ENCODE results near the gene CRIP3.
"Not testable (repeated sequence)": the region's sequence is repeated elsewhere in the genome, so short reads cannot be mapped to it uniquely, and the experiment has no call there.

Gene CRIP3

DNA sequence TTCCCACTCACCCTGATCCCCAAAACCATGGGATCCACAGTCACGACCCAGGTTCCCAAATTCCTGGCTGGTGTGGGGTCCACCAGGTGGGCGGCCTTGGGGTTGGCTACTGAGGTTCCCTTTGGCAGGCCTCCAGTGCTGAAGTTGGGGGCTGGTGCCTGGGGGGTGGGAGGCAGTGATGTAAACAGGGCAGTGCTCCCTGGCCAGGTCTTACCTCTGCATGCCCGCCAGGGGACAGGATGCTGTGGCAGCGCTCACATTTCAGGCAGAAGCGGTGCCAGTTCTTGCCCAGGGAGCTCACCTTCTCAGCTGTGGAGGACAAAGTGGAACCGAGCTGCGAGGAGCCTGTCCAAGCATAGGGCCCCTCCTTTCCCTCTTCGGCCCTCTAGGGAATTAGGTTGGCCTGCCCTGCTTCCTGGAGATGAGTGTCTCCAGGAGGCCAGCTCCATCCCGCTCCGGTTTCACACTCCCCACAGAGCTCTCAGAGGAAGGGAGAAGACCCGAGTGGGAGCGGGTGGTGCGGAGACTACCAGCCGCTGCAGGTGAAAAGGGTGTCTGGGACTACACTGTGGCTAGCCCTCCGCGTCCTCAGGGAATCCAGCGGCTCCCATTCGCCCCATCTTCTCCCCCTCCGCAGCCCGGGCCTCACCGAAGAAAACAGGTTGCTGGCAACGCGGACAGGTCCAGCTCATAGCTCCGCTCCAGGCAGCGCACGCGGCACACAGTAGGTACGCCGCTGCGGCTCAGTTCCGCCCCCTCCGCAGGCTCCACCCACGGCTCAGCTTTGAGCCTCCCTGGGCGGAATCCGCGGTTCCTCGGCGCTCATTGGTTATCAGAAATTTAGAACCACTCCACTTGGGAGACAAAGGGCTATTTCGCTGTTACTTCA lies at the start of gene CRIP3:
Gene CRIP3, minus strand, starts transcription at position 726 of the 889 bp plus-strand sequence. Its CDS starts 34 bp downstream, at position 692.
- Mint-ChIP-seq H3K27ac (no peak within 1 kb of the TSS), H3K4me3 (peak within 1 kb of the TSS; percentile 69), H3K4me1 (ENCODE audit: low read depth) (peaks cover 36% of the 10 kb centered on the region), H3K27me3 (peaks cover 15% of the 10 kb centered on the region), H3K9me3 (no peaks in the 10 kb centered on the region), H3K36me3 (ENCODE audit: low read depth) (no peaks in the 10 kb centered on the region)
- intact Hi-C loops (cut with micrococcal nuclease) = no loop called here

DNA sequence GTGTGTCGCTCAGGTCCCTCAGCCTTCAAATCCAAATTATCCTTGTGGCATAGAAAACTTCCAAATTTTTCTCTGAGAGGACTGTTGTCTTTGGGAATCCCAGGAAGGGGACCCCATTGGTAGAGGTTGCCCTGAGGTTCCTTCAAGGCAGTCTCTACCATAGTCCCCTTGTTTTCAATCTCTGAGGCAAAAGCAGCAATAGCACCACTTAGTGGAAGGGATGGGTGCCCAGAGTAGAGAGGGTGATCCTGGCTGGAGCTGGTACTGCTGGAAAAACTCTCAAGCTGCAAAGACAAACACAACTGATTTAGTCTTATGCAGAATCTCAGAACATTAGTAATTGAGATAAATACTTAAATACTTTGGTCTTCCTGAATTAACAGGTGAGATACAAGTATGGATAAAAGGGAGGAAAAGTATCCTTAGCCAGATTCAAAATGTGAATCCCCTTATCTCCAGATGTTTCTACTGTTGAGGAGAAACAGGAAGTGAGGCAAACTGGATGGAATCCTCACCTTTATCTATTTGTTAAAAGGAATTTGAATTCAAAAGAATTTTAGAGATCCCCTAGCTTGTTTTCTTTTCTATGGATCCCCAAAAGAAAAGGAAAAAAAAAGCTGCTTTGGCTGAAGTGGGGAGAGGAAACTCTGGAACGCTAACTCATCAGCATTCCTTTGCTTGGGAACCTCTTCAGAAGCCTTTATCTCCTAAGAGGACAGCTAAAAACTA lies 47.4 kb upstream of the CRIP3 start:
- Mint-ChIP-seq H3K4me3 (no peak overlapping the region), H3K27me3 (no peaks in the 10 kb centered on the region), H3K27ac (no peak overlapping the region), H3K4me1 (ENCODE audit: low read depth) (no peaks in the 10 kb centered on the region), H3K36me3 (ENCODE audit: low read depth) (peaks cover 82% of the 10 kb centered on the region), H3K9me3 (no peaks in the 10 kb centered on the region)
- intact Hi-C loops (cut with micrococcal nuclease) = loop anchor here (10.0 kb wide), 1 partner anchor 139 kb away; no protein-coding TSS in a partner anchor

GRCh38 chr6:43351951-43352350 lies 43.3 kb upstream of the CRIP3 start:
- H3K4me3 Mint-ChIP-seq; H3K9me3 Mint-ChIP-seq; H3K4me1 Mint-ChIP-seq (ENCODE audit: low read depth); H3K27ac Mint-ChIP-seq; H3K27me3 Mint-ChIP-seq: not testable (repeated sequence)
- intact Hi-C loops (cut with micrococcal nuclease) = loop anchor here (10.0 kb wide), 1 partner anchor 143 kb away; no protein-coding TSS in a partner anchor
- peaks cover 61% of the 10 kb centered on the region for H3K36me3 Mint-ChIP-seq (ENCODE audit: low read depth)

DNA sequence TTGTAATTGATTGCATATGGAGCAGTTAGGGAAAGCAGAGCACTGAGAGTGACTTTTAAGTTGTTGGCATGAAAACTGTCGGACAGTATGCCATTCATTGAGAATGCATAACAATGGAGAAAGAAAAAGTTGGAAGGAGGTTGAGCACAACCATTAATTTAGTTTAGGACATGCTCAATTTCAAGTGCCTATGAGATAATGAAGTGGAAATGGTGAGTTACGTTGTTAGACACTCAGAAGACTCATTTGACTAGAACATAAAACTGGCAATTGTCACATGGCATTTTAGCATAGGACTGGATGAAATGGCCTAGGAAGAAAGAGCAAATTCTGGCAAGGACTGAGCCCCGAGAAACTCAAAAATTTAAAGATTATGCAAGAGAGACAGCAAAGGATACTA lies 38.8 kb upstream of the CRIP3 start:
- intact Hi-C loops (cut with micrococcal nuclease) = no loop called here
- Mint-ChIP-seq H3K4me3 (no peak overlapping the region), H3K4me1 (ENCODE audit: low read depth) (peaks cover 4% of the 10 kb centered on the region), H3K36me3 (ENCODE audit: low read depth) (peaks cover 66% of the 10 kb centered on the region), H3K27me3 (no peaks in the 10 kb centered on the region), H3K9me3 (no peaks in the 10 kb centered on the region), H3K27ac (no peak overlapping the region)

DNA sequence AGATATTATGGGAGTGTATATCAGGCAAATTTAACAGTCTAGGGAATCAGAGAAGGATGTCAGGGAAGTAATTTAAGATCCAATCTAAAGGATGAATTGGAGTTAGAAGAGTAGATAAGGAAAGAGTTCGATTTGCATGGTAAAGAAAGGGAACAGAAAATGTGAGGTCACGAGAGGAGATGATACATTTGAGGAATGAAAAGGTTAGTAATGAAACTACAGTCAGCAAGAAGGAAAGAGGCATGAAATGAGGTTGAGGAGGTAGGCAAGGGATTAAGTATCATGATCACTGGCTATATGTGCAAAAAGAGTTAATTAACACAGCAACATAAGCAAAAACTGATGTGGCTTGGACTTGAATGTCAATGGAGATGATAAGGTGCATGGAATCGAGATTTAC lies 38.4 kb upstream of the CRIP3 start:
- peaks cover 66% of the 10 kb centered on the region for H3K36me3 Mint-ChIP-seq (ENCODE audit: low read depth)
- no peak overlapping the region for H3K4me3 Mint-ChIP-seq
- H3K4me1 Mint-ChIP-seq (ENCODE audit: low read depth) = peaks cover 4% of the 10 kb centered on the region
- no peak overlapping the region for H3K27ac Mint-ChIP-seq
- no peaks in the 10 kb centered on the region for H3K27me3 Mint-ChIP-seq
- intact Hi-C loops (cut with micrococcal nuclease) = no loop called here
- no peaks in the 10 kb centered on the region for H3K9me3 Mint-ChIP-seq

DNA sequence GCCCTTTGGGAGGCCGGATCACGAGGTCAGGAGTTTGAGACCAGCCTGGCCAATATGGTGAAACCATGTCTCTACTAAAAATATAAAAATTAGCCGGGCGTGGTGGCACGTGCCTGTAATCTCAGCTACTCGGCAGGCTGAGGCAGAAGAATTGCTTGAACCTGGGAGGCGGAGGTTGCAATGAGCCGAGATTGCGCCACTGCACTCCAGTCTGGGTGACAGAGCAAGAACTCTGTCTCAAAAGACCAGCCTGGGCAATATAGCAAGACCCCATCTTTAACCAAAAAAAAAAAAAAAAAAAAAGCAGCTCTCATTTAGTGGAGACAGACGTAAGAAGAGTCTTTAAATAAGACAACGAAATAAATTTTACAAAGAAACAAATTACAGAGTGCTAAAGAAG lies 37.6 kb upstream of the CRIP3 start:
- H3K27me3 Mint-ChIP-seq; H3K9me3 Mint-ChIP-seq; H3K27ac Mint-ChIP-seq; H3K4me3 Mint-ChIP-seq; intact Hi-C loops (cut with micrococcal nuclease); H3K4me1 Mint-ChIP-seq (ENCODE audit: low read depth): not testable (repeated sequence)
- H3K36me3 Mint-ChIP-seq (ENCODE audit: low read depth) = peaks cover 66% of the 10 kb centered on the region

GRCh38 chr6:43339168-43339567 lies 30.5 kb upstream of the CRIP3 start:
- no peaks in the 10 kb centered on the region for H3K27me3 Mint-ChIP-seq
- H3K4me1 Mint-ChIP-seq (ENCODE audit: low read depth) = peaks cover 27% of the 10 kb centered on the region
- H3K36me3 Mint-ChIP-seq (ENCODE audit: low read depth) = peaks cover 81% of the 10 kb centered on the region
- H3K4me3 Mint-ChIP-seq = no peak overlapping the region
- no peak overlapping the region for H3K27ac Mint-ChIP-seq
- intact Hi-C loops (cut with micrococcal nuclease) = no loop called here
- H3K9me3 Mint-ChIP-seq = no peaks in the 10 kb centered on the region

DNA sequence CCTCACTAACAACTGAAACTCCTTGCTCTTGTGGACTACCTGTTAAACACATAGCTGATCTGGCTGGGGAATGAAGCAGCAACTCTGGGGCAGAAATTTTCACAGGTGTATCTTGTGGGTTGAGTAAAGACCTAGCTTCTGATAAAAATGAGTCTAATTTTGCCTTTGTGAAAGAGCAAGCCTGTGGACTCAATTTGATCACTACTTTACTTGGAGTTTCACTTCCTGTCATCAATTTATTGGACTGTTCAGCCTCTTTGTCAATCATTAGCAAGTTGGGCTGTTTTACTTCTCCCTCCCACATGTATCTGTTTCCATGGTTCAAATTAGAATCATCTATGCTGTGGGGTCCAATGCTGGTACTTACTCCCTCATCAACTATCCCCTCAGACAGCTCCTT lies 29.6 kb upstream of the CRIP3 start:
- Mint-ChIP-seq H3K9me3 (no peaks in the 10 kb centered on the region), H3K4me3 (no peak overlapping the region), H3K27ac (no peak overlapping the region), H3K27me3 (no peaks in the 10 kb centered on the region), H3K4me1 (ENCODE audit: low read depth) (peaks cover 27% of the 10 kb centered on the region), H3K36me3 (ENCODE audit: low read depth) (peaks cover 72% of the 10 kb centered on the region)
- intact Hi-C loops (cut with micrococcal nuclease) = no loop called here

DNA sequence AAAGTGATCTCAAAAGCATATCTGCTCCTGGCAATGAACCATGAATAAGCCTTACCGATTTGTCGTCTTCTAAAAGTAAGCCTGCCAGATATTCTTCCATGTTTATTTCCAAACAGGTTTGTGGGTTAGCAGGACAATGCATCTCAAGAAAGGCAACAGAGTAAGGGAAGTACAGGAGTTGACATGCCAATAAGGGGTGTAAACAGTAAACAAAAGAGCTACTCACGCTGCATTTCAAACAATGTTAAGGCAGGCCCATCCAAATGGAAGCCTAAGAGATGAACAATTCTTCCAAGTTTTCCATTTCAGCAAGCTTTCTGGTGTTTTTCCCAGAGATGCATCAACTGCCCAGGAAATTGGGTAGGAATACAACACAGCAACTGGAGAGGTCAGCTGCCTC lies 27.8 kb upstream of the CRIP3 start:
- Mint-ChIP-seq H3K4me3 (no peak overlapping the region), H3K9me3 (no peaks in the 10 kb centered on the region), H3K27me3 (no peaks in the 10 kb centered on the region), H3K36me3 (ENCODE audit: low read depth) (peaks cover 53% of the 10 kb centered on the region), H3K4me1 (ENCODE audit: low read depth) (peaks cover 38% of the 10 kb centered on the region), H3K27ac (no peak overlapping the region)
- intact Hi-C loops (cut with micrococcal nuclease) = no loop called here

- Mint-ChIP-seq H3K9me3 (no peaks in the 10 kb centered on the region), H3K4me3 (no peak overlapping the region), H3K27ac (no peak overlapping the region), H3K4me1 (ENCODE audit: low read depth) (peaks cover 40% of the 10 kb centered on the region), H3K36me3 (ENCODE audit: low read depth) (peaks cover 44% of the 10 kb centered on the region), H3K27me3 (no peaks in the 10 kb centered on the region)
- intact Hi-C loops (cut with micrococcal nuclease) = loop anchor here (2.0 kb wide), 1 partner anchor 73 kb away; no protein-coding TSS in a partner anchor
Observed at GRCh38 chr6:43335469-43335868, 26.8 kb upstream of the CRIP3 start.

- Mint-ChIP-seq H3K27ac (no peak overlapping the region), H3K9me3 (no peaks in the 10 kb centered on the region), H3K4me3 (no peak overlapping the region), H3K36me3 (ENCODE audit: low read depth) (peaks cover 35% of the 10 kb centered on the region), H3K27me3 (no peaks in the 10 kb centered on the region), H3K4me1 (ENCODE audit: low read depth) (peaks cover 40% of the 10 kb centered on the region)
- intact Hi-C loops (cut with micrococcal nuclease) = loop anchor here (2.0 kb wide), 1 partner anchor 72 kb away; no protein-coding TSS in a partner anchor
Observed at GRCh38 chr6:43334466-43335095, 26.0 kb upstream of the CRIP3 start.

DNA sequence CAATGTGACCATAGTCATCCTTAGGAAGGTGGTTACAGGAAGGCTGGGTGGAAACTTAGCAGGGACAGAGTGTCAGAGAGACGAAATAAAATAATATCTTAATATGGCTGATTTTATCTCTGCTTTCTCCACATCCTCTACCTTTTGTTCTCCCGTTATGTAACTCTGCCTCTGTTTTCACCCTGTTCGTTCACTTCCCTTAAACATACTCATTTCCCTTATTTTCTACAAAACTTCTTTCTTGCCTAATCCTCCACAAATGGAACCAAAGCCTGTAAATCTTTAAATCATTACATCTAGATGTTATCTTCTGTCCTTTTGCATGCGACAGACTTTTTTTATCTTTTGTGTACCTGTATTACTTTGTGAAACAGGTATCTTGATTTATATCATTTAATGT lies 23.3 kb upstream of the CRIP3 start:
- H3K4me3 Mint-ChIP-seq = no peak overlapping the region

DNA sequence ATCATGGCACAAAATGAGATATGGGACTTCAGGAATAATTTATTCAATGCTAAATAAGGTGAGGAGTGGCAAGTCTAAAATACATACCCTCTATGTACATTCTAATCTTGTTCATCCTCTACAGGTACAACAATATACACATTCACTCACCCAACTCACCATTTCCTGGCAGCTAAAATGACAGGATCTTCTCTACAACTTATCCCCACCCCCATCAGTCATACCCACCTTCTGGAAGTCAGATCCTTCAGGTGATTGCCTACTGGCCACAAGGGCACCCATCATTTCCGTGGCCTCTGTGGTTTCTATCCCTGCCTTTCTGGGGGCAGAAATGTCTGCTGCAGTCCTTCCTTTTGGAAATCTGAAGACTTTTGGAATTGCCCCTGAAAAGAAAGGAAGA lies 22.8 kb upstream of the CRIP3 start:
- Mint-ChIP-seq H3K4me3 (no peak overlapping the region), H3K4me1 (ENCODE audit: low read depth) (peaks cover 28% of the 10 kb centered on the region), H3K36me3 (ENCODE audit: low read depth) (peaks cover 12% of the 10 kb centered on the region), H3K27me3 (no peaks in the 10 kb centered on the region), H3K27ac (no peak overlapping the region), H3K9me3 (no peaks in the 10 kb centered on the region)
- intact Hi-C loops (cut with micrococcal nuclease) = no loop called here

More for the DNA sequence above, 23.3 kb upstream of the CRIP3 start:
- intact Hi-C loops (cut with micrococcal nuclease) = no loop called here
- Mint-ChIP-seq H3K9me3 (no peaks in the 10 kb centered on the region), H3K36me3 (ENCODE audit: low read depth) (peaks cover 16% of the 10 kb centered on the region), H3K27me3 (no peaks in the 10 kb centered on the region), H3K27ac (no peak overlapping the region), H3K4me1 (ENCODE audit: low read depth) (peaks cover 28% of the 10 kb centered on the region)

- H3K4me1 Mint-ChIP-seq (ENCODE audit: low read depth) = peaks cover 20% of the 10 kb centered on the region
- H3K4me3 Mint-ChIP-seq = no peak overlapping the region
- peaks cover 6% of the 10 kb centered on the region for H3K36me3 Mint-ChIP-seq (ENCODE audit: low read depth)
- no peaks in the 10 kb centered on the region for H3K9me3 Mint-ChIP-seq
- no peaks in the 10 kb centered on the region for H3K27me3 Mint-ChIP-seq
- intact Hi-C loops (cut with micrococcal nuclease) = no loop called here
- no peak overlapping the region for H3K27ac Mint-ChIP-seq
Observed at GRCh38 chr6:43328528-43328927, 19.9 kb upstream of the CRIP3 start.
